Measurements from ENCODE around the gene GTF3C2.

GRCh38 chr2:27353762-27354596 is 2.6 kb downstream of the GTF3C2 start:
- TF ChIP-seq CTCF (IDR thresholded peaks at IDR 0.05) (no peak), POLR2AphosphoS5 (IDR thresholded peaks at IDR 0.05) (no peak)

Data from breast epithelium (tissue), 3 donors.